ENCODE results near the gene UGT1A3.
"Not testable (repeated sequence)": the region's sequence is repeated elsewhere in the genome, so short reads cannot be mapped to it uniquely, and the experiment has no call there.

The UGT1A3 gene

GRCh38 chr2:233713262-233713615 is 15.6 kb upstream of the UGT1A3 start:
- DNase-seq (ENCODE audit: low spot score), result no peak
- TF ChIP-seq, protein P1, sequence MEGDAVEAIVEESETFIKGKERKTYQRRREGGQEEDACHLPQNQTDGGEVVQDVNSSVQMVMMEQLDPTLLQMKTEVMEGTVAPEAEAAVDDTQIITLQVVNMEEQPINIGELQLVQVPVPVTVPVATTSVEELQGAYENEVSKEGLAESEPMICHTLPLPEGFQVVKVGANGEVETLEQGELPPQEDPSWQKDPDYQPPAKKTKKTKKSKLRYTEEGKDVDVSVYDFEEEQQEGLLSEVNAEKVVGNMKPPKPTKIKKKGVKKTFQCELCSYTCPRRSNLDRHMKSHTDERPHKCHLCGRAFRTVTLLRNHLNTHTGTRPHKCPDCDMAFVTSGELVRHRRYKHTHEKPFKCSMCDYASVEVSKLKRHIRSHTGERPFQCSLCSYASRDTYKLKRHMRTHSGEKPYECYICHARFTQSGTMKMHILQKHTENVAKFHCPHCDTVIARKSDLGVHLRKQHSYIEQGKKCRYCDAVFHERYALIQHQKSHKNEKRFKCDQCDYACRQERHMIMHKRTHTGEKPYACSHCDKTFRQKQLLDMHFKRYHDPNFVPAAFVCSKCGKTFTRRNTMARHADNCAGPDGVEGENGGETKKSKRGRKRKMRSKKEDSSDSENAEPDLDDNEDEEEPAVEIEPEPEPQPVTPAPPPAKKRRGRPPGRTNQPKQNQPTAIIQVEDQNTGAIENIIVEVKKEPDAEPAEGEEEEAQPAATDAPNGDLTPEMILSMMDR (conservative IDR thresholded peaks at IDR 0.05; ENCODE audit: low read depth), result no peak
- CTCF ChIA-PET, result interaction anchor here (0.5 kb wide), 1 partner anchor 264 kb away, joined by 3 read pairs; no protein-coding TSS in a partner anchor
- H3K27ac ChIP-seq, result no peak overlapping the region
- POLR2A ChIA-PET (ENCODE audit: low non-redundant PET), result no interaction called here

DNA sequence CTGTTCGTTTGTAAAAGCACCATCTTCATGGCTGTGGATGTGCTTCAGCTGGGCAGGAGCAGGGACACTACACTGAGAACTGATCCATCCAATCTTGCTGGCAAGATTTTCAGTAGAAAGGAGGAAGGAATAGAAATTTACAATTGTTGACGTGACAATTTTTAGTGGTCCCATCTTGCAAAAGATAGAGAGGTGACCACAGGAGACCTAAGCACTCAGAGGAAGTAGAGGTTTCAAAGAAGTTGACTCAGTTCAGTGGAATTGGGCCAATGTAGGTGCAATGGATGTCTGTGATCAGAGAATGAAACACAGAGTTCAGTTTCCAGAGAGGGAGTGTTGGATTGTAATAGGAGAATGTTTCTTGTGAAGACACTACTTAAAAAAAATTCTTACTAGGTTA is 14.7 kb upstream of the UGT1A3 start:
- ChIA-PET POLR2A (ENCODE audit: low non-redundant PET) (no interaction called here), CTCF (no interaction called here)
- DNase-seq (ENCODE audit: low spot score), result no peak
- TF ChIP-seq, protein P1 (conservative IDR thresholded peaks at IDR 0.05; ENCODE audit: low read depth), result no peak
- H3K27ac ChIP-seq, result no peak overlapping the region

- H3K27ac ChIP-seq, result no peak within 1 kb of the TSS
- no peak for DNase-seq (ENCODE audit: low spot score)
- ChIA-PET POLR2A (ENCODE audit: low non-redundant PET) (no interaction called here), CTCF (no interaction called here)
- TF ChIP-seq, protein P1 (conservative IDR thresholded peaks at IDR 0.05; ENCODE audit: low read depth), result no peak
Measured at GRCh38 chr2:233718552-233718951, 10.3 kb upstream of the UGT1A3 start, which contains the start of gene UGT1A4. UGT1A4 (plus strand) TSS chr2:233718736; CDS start chr2:233718821, 85 bp downstream.

- CTCF ChIA-PET; DNase-seq (ENCODE audit: low spot score); POLR2A ChIA-PET (ENCODE audit: low non-redundant PET); H3K27ac ChIP-seq: not testable (repeated sequence)
Measured at GRCh38 chr2:233736868-233737653, 8.2 kb downstream of the UGT1A3 start.

DNA sequence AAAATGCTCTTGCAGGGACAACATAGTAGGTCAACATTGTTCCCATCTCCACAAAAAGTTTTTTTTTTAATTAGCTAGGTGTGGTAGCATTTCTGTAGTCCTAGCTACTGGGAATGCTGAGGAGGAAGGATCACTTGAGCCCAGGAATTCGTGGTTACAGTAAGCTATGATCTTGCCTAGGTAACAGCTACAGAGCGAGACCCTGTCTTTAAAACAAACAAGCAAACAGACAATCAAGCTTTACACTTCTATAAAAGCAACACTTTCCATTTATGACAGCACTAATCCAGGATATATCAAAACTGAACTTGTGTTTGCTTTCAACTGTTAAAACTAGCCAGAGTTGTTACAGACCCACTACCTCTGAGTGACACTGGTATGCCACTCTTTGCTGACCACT is 12.0 kb downstream of the UGT1A3 start:
- POLR2A ChIA-PET (ENCODE audit: low non-redundant PET), result no interaction called here
- H3K27ac ChIP-seq, result no peak overlapping the region
- CTCF ChIA-PET, result interaction anchor here (0.8 kb wide), 1 partner anchor 29 kb away, joined by 3 read pairs; no protein-coding TSS in a partner anchor
- no peak for DNase-seq (ENCODE audit: low spot score)
- TF ChIP-seq, protein P1 (conservative IDR thresholded peaks at IDR 0.05; ENCODE audit: low read depth), result no peak

DNA sequence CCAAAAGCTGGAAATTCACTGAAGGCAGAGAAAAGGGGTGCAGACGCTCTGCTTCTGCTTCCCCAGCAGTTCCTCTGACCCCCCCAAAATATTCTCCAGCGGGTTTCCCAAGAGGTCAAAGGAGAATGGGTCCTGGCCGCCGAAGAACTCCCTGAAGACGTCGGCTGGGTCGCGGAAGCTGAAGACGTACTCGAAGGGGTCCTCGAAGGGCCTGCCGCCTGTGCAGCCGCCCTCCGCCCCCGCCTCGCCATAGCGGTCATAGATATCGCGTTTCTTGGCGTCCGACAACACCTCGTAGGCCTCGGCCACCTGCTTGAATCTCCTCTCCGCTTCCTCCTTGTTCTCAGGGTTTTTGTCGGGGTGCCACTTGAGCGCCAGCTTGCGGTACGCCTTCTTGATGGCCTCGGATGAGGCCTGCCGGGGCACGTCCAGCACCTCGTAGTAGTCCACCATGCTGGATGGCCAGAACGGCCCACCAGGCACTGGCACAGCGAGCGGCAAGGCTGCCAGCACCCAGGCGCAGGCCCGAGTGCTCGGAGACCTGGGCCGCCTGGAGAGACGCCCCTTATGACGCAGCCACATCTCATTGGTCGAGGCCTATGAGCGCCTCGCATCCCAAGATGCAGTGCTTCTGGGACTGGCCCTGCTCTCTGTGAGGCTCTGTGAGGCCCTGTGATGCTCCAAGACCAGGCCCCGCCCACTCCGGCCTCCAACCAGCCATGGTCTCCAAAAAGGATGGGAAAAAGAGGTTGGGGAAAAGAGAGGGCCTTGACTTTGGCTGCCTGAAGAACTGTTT is 14.8 kb downstream of the UGT1A3 start:
- POLR2A ChIA-PET (ENCODE audit: low non-redundant PET), result no interaction called here
- CTCF ChIA-PET, result no interaction called here
- TF ChIP-seq, protein P1 (conservative IDR thresholded peaks at IDR 0.05; ENCODE audit: low read depth), result no peak
- DNase-seq (ENCODE audit: low spot score), result no peak
- H3K27ac ChIP-seq, result no peak overlapping the region
